Measurements from ENCODE around the gene MED12.
A peak's percentile ranks its signal among the peaks of the same experiment; 100 is the strongest.

MED12 gene

GRCh38 chrX:71117358-71117757, 1.0 kb upstream of the MED12 start:
- no peak for TF ChIP-seq CTCF (IDR thresholded peaks at IDR 0.05; ENCODE audit: low read depth, low read length)
- DNase-seq (ENCODE audit: low read depth, low spot score), result no peak
- in situ Hi-C loops (cut with HindIII; ENCODE audit: low sequenced_read_pairs), result no loop called here
- H3K4me3 ChIP-seq (ENCODE audit: low read depth, low read length), result no peak overlapping the region

GRCh38 chrX:71118985-71119535, 664 bp downstream of the MED12 start:
- no peak for DNase-seq (ENCODE audit: low read depth, low spot score)
- in situ Hi-C loops (cut with HindIII; ENCODE audit: low sequenced_read_pairs), result no loop called here
- TF ChIP-seq CTCF (IDR thresholded peaks at IDR 0.05; ENCODE audit: low read depth, low read length), result no peak
- peak overlapping the region; percentile 68 for H3K4me3 ChIP-seq (ENCODE audit: low read depth, low read length)

GRCh38 chrX:71128166-71128833, 9.9 kb downstream of the MED12 start:
- no peak for TF ChIP-seq CTCF (IDR thresholded peaks at IDR 0.05; ENCODE audit: low read depth, low read length)
- no peak overlapping the region for H3K4me3 ChIP-seq (ENCODE audit: low read depth, low read length)
- in situ Hi-C loops (cut with HindIII; ENCODE audit: low sequenced_read_pairs), result no loop called here
- no peak for DNase-seq (ENCODE audit: low read depth, low spot score)

GRCh38 chrX:71128915-71129765, 10.7 kb downstream of the MED12 start:
- no peak overlapping the region for H3K4me3 ChIP-seq (ENCODE audit: low read depth, low read length)
- peak; percentile 52 for DNase-seq (ENCODE audit: low read depth, low spot score)
- in situ Hi-C loops (cut with HindIII; ENCODE audit: low sequenced_read_pairs), result no loop called here
- TF ChIP-seq CTCF (IDR thresholded peaks at IDR 0.05; ENCODE audit: low read depth, low read length), result peak; percentile 81

- in situ Hi-C loops (cut with HindIII; ENCODE audit: low sequenced_read_pairs), result no loop called here
- no peak for TF ChIP-seq CTCF (IDR thresholded peaks at IDR 0.05; ENCODE audit: low read depth, low read length)
- DNase-seq (ENCODE audit: low read depth, low spot score), result no peak
- no peak overlapping the region for H3K4me3 ChIP-seq (ENCODE audit: low read depth, low read length)
Measured at GRCh38 chrX:71131510-71131909, 13.1 kb downstream of the MED12 start.

GRCh38 chrX:71140440-71140839, 22.0 kb downstream of the MED12 start:
- no peak overlapping the region for H3K4me3 ChIP-seq (ENCODE audit: low read depth, low read length)
- no peak for DNase-seq (ENCODE audit: low read depth, low spot score)
- TF ChIP-seq CTCF (IDR thresholded peaks at IDR 0.05; ENCODE audit: low read depth, low read length), result no peak
- in situ Hi-C loops (cut with HindIII; ENCODE audit: low sequenced_read_pairs), result no loop called here

All from astrocyte of the spinal cord (primary cell).